ENCODE results near the gene GON7.
A peak's percentile ranks its signal among the peaks of the same experiment; 100 is the strongest.
"Not testable (repeated sequence)": the region's sequence is repeated elsewhere in the genome, so short reads cannot be mapped to it uniquely, and the experiment has no call there.

The GON7 gene, protein sequence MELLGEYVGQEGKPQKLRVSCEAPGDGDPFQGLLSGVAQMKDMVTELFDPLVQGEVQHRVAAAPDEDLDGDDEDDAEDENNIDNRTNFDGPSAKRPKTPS

DNA sequence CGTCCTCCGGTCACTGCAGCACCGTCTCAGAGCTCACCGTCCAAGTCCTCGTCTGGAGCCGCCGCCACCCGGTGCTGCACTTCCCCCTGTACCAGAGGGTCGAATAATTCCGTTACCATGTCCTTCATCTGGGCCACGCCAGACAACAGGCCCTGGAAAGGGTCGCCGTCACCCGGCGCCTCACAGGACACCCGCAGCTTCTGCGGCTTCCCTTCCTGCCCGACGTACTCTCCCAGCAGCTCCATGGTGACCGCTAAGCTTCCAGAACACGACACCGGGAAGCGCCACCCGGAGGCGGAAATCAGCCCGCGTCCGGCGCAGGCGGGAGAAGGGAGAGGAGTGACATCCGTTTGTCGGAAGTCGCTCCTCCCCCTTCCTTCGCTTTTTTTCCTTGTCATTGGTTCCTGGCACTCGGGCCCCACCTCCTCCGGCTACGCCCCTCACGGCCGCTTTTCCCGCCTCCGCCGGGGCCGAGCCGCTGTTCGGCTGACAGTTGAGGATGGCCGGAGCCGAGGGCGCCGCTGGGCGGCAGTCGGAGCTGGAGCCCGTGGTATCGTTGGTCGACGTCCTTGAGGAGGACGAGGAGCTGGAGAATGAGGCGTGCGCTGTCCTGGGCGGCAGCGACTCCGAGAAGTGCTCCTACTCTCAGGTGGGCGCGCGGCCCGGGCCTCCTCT, at the start of gene GON7, which contains the start of gene UBR7:
TSS of gene GON7 (minus strand) at position 273 of the 675 bp plus-strand sequence. CDS start at position 245, 28 bp downstream.
TSS of gene UBR7 (plus strand) at position 464 of the 675 bp plus-strand sequence. CDS start at position 500, 36 bp downstream.
- Histone ChIP-seq H3K4me1 (ENCODE audit: control insufficient read depth, insufficient read depth, low read length) (peaks cover 4% of the 10 kb centered on the region), H3K9me3 (ENCODE audit: control insufficient read depth, insufficient read depth, low read length) (no peaks in the 10 kb centered on the region), H3K36me3 (ENCODE audit: control insufficient read depth, insufficient read depth, low read length) (no peaks in the 10 kb centered on the region), H3K27me3 (ENCODE audit: control insufficient read depth, insufficient read depth, low read length) (no peaks in the 10 kb centered on the region), H3K4me3 (ENCODE audit: low read depth, low read length) (peak within 1 kb of the TSS; percentile 93), H3K9ac (ENCODE audit: low read depth, low read length) (peak within 1 kb of the TSS; percentile 85)

DNA sequence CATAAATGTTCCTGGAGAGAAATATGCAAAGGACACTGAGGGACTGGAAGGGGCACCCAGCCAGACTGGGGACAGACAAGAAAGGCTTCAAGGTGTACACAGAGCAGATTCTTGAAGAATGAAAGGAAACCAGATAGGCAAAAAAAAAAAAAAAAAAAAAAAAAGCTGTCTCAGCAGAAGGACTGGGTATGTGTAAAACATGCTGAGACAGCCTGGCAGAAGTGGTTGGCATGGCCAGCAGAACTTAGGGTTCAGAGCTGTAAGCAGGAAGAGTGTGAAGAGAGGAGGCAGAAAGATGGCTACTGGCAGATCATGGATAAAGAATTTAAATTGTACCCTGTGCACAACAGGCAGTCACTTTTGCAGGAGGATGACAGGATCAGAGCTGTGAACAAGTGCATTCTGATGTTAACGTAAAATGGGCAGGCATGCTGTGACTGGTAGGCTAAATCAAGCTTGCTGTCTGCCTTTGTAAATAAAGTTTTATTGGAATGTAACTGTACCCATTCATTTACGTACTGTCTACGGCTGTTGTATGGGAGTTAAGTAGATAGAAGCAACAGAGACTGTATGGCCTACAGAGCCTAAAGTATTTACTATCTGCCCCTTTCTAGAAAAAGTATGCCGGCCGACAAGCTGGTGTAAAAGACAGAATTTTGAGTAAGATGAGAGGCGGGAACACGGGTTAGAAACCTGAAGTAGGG, 42.4 kb upstream of the GON7 start:
- no peaks in the 10 kb centered on the region for H3K9me3 ChIP-seq (ENCODE audit: control insufficient read depth, insufficient read depth, low read length)
- no peaks in the 10 kb centered on the region for H3K27me3 ChIP-seq (ENCODE audit: control insufficient read depth, insufficient read depth, low read length)
- H3K4me1 ChIP-seq (ENCODE audit: control insufficient read depth, insufficient read depth, low read length) = no peaks in the 10 kb centered on the region
- no peak overlapping the region for H3K9ac ChIP-seq (ENCODE audit: low read depth, low read length)
- H3K4me3 ChIP-seq (ENCODE audit: low read depth, low read length) = no peak overlapping the region
- peaks cover 6% of the 10 kb centered on the region for H3K36me3 ChIP-seq (ENCODE audit: control insufficient read depth, insufficient read depth, low read length)

DNA sequence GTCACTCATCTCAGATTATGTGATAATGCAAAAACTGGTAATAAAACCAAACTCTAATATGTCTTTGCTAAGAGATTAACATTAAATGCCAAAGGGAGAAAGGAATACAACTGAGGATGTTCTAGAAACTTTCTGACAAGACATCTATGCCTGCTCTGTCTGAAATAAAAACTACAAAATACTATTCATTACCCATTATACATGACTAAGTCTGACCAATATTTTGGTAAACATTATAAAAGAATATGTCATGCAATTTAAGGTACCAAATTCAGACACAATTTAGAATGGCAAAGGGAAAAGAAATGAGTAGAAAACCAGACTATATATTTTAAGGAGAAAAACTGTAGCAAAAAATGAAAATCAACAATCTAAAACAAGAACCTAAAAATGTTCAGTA, 39.7 kb upstream of the GON7 start:
- Histone ChIP-seq H3K36me3 (ENCODE audit: control insufficient read depth, insufficient read depth, low read length) (peaks cover 10% of the 10 kb centered on the region), H3K4me3 (ENCODE audit: low read depth, low read length) (no peak overlapping the region), H3K9me3 (ENCODE audit: control insufficient read depth, insufficient read depth, low read length) (no peaks in the 10 kb centered on the region), H3K27me3 (ENCODE audit: control insufficient read depth, insufficient read depth, low read length) (no peaks in the 10 kb centered on the region), H3K4me1 (ENCODE audit: control insufficient read depth, insufficient read depth, low read length) (no peaks in the 10 kb centered on the region), H3K9ac (ENCODE audit: low read depth, low read length) (no peak overlapping the region)

DNA sequence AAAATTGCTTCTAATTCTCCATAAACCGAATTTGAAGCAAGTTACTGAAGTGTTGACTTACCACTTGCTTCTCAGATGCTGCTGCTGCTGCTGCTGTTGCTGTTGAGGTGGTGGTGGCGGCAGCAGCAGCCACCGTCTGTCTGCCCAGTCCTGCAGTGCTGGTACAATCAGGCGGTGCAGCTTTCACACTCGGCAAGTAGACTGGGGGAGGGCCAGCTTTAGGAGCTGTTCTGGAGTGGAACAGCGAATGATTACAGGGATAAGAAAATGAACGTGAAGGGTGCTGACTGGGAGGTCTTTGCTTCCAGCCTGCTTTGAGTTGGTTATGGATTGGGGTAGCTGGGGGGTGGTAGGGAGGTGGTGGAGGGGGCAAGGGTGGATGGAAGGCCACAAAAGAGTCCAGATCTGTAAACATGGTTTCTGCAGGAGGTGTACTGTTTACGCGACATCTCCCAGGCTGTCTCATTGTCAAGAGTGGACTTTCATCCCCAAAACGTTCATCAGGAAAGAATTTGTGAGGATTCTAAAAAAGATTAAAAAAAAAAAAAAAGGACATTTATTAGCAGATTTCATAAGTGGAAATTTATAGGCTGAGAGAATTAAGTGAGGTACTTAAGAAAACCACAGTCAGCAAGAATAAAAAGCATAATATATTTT, 39.0 kb upstream of the GON7 start:
- Histone ChIP-seq H3K27me3 (ENCODE audit: control insufficient read depth, insufficient read depth, low read length) (no peaks in the 10 kb centered on the region), H3K36me3 (ENCODE audit: control insufficient read depth, insufficient read depth, low read length) (peaks cover 15% of the 10 kb centered on the region), H3K4me1 (ENCODE audit: control insufficient read depth, insufficient read depth, low read length) (no peaks in the 10 kb centered on the region), H3K4me3 (ENCODE audit: low read depth, low read length) (no peak overlapping the region), H3K9me3 (ENCODE audit: control insufficient read depth, insufficient read depth, low read length) (no peaks in the 10 kb centered on the region), H3K9ac (ENCODE audit: low read depth, low read length) (no peak overlapping the region)

DNA sequence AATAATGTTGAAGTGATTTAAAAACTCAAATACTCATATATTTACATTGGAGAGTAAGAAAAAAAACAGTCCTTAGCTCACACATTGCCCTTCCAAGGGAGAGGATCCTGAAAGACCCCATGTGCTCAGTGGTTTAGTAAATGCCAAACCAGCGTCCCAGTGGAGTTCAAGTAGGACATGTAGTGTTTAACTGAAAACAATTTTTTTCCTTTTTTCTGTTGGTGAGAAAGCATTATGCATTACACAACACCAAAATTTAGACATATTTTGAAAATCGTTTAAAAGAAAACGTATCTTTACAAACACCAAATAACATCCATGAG, 33.8 kb upstream of the GON7 start:
- Histone ChIP-seq H3K9me3 (ENCODE audit: control insufficient read depth, insufficient read depth, low read length) (no peaks in the 10 kb centered on the region), H3K36me3 (ENCODE audit: control insufficient read depth, insufficient read depth, low read length) (peaks cover 15% of the 10 kb centered on the region), H3K4me3 (ENCODE audit: low read depth, low read length) (no peak overlapping the region), H3K27me3 (ENCODE audit: control insufficient read depth, insufficient read depth, low read length) (no peaks in the 10 kb centered on the region), H3K4me1 (ENCODE audit: control insufficient read depth, insufficient read depth, low read length) (no peaks in the 10 kb centered on the region), H3K9ac (ENCODE audit: low read depth, low read length) (no peak overlapping the region)

DNA sequence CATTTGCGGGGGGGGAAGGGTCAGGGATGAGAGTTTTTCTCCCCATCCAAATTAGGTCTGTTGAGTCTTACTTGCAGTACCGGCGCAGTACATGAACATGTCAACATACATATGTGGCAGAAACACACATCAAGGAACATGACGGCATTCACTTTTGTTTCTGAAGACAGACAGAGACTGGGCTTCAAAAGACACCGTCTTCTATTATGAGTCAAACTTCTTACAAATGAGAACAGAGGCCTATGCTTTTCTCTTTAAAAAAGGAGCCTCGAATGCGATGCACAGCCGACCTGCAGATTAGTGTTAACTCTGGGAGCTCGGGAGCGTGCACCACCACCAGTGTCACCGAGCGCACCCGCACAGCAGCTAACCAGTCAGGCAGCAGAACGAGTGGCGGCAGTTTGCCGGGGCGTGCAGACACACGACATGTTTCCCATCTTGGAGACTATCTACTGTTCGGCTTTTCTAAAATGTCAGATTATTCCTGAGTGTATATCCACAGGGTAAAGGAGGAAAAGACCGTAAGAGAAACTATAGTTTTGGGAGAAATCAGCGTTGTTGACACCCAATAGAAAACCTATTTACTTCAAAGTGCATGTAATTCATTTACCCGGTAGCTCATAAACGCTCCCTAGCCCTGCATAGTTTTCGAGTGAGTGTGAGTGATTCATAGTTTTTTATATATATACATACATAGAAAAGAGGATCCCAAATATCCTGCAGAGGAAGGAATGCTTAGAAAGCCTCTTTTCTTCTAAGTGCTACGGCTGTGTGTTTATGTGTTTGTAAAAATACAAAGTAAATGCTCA, 33.2 kb upstream of the GON7 start:
- Histone ChIP-seq H3K4me3 (ENCODE audit: low read depth, low read length) (no peak overlapping the region), H3K4me1 (ENCODE audit: control insufficient read depth, insufficient read depth, low read length) (no peaks in the 10 kb centered on the region), H3K9ac (ENCODE audit: low read depth, low read length) (no peak overlapping the region), H3K27me3 (ENCODE audit: control insufficient read depth, insufficient read depth, low read length) (no peaks in the 10 kb centered on the region), H3K9me3 (ENCODE audit: control insufficient read depth, insufficient read depth, low read length) (no peaks in the 10 kb centered on the region), H3K36me3 (ENCODE audit: control insufficient read depth, insufficient read depth, low read length) (peaks cover 11% of the 10 kb centered on the region)

DNA sequence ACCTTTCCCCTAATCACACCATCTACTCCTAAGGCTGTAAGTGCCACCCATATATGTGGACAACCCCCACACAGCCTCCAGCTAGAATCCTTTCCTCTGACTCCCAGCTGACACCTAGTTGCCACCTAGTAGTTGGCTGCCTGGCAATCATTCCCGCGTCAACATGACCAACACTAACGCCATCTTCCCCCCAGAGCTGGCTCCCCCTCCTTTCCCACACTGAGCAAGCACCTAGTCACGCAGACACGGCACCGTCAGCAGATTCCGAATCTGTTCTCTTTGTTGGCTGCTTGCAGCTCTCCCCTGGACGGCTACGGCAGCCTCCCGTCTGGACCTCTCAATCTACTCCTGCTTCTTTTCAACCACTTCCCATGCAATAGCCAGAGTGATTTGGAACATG, 27.9 kb upstream of the GON7 start:
- no peaks in the 10 kb centered on the region for H3K27me3 ChIP-seq (ENCODE audit: control insufficient read depth, insufficient read depth, low read length)
- H3K9me3 ChIP-seq (ENCODE audit: control insufficient read depth, insufficient read depth, low read length) = no peaks in the 10 kb centered on the region
- no peak overlapping the region for H3K9ac ChIP-seq (ENCODE audit: low read depth, low read length)
- H3K4me1 ChIP-seq (ENCODE audit: control insufficient read depth, insufficient read depth, low read length) = no peaks in the 10 kb centered on the region
- no peak overlapping the region for H3K4me3 ChIP-seq (ENCODE audit: low read depth, low read length)
- H3K36me3 ChIP-seq (ENCODE audit: control insufficient read depth, insufficient read depth, low read length) = no peaks in the 10 kb centered on the region

DNA sequence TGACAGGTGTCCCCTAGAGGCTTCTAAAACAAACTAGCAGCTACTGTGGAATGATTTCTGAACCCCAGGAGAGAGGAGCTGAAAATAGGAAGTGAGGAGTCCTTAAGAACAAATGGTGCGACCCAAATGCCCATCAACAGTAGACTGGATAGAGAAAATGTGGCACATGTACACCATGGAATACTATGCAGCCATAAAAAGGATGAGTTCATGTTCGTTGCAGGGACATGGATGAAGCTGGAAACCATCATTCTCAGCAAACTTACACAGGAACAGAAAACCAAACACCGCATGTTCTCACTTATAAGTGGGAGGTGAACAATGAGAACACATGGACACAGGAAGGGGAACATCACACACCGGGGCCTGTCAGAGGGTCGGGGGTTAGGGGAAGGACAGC, 26.2 kb upstream of the GON7 start:
- not testable (repeated sequence) for H3K36me3 ChIP-seq (ENCODE audit: control insufficient read depth, insufficient read depth, low read length); H3K9me3 ChIP-seq (ENCODE audit: control insufficient read depth, insufficient read depth, low read length); H3K4me3 ChIP-seq (ENCODE audit: low read depth, low read length); H3K9ac ChIP-seq (ENCODE audit: low read depth, low read length); H3K27me3 ChIP-seq (ENCODE audit: control insufficient read depth, insufficient read depth, low read length); H3K4me1 ChIP-seq (ENCODE audit: control insufficient read depth, insufficient read depth, low read length)

DNA sequence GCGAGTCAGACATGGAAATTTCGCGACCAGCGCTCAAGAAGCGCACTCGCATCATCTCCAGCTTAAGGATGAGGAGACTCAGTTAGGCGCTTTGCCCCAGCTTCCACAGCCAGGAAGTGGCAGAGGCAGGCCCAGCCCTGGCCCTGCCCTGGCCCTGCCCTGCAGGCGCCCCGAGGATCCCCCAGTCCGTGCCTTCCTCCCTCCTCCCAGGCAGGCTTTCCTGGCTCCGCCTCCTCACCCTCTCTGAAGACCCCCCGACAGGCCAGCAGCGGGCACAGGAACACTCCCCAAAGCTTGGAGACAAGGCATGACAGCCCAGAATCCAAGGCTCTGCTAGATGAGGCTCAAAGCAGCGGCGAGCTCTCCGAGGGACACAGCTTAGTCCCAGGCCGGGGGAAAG, 25.3 kb upstream of the GON7 start:
- H3K9ac ChIP-seq (ENCODE audit: low read depth, low read length) = no peak overlapping the region
- no peaks in the 10 kb centered on the region for H3K27me3 ChIP-seq (ENCODE audit: control insufficient read depth, insufficient read depth, low read length)
- H3K9me3 ChIP-seq (ENCODE audit: control insufficient read depth, insufficient read depth, low read length) = no peaks in the 10 kb centered on the region
- no peak overlapping the region for H3K4me3 ChIP-seq (ENCODE audit: low read depth, low read length)
- H3K4me1 ChIP-seq (ENCODE audit: control insufficient read depth, insufficient read depth, low read length) = no peaks in the 10 kb centered on the region
- H3K36me3 ChIP-seq (ENCODE audit: control insufficient read depth, insufficient read depth, low read length) = no peaks in the 10 kb centered on the region

DNA sequence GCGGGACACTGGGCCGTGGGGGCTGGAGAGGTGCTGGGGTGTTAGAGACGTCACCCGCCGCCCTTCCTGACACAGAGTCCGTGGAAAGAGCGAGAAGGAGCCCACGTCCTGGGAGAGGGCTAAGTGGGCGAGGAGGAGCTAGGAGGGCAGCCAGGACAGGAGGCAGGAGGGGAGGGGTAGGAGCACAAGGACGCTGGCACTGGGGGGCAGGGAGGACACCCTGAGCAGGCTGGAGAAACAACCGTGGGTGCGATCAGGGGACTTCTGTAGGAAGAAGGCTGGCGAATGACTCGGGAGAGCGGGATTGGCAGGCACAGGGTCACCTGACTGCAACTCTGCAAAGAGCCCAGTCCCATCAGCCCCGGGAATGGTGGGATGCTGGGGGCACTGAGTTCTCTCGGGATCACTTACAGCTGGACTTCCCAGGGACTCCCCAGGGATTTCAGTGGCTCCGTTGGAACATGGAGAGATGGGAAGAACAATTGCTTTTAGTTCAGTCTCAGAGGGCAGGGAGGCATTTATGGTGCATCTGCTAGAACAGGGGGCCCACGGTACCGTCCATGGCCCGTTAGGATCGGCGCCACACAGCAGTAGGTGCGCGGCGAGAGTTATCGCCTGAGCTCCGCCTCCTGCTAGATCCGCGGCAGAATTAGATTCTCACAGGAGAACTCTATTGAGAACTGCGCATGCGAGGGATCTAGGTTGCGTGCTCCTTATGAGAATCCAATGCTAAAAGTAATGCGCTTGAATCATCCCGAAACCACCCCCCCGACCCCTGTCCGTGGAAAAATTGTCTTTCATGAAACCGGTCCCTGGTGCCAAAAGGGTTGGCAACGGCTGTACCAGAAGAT, 24.5 kb upstream of the GON7 start:
- Histone ChIP-seq H3K9ac (ENCODE audit: low read depth, low read length) (no peak overlapping the region), H3K4me3 (ENCODE audit: low read depth, low read length) (no peak overlapping the region), H3K36me3 (ENCODE audit: control insufficient read depth, insufficient read depth, low read length) (no peaks in the 10 kb centered on the region), H3K4me1 (ENCODE audit: control insufficient read depth, insufficient read depth, low read length) (no peaks in the 10 kb centered on the region), H3K9me3 (ENCODE audit: control insufficient read depth, insufficient read depth, low read length) (no peaks in the 10 kb centered on the region), H3K27me3 (ENCODE audit: control insufficient read depth, insufficient read depth, low read length) (no peaks in the 10 kb centered on the region)

DNA sequence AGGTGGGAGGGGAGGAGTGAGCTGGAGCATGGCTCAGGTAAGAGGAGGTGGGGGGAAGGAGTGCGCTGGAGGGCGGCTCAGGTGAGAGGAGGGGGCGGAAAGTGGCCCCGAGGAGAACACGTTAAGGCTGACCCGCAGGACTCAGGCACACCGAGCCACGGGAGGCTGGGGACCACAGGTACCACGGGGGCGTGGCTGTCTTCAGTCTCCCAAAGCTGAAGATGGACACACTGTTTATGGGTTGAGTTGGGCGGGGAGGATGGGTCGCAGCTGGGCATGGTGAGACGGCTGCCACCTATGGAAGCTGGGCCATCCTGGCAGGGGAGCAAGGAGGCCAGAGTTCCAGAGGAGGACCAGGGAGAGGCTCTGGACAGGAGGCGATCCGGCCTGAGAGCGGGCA, 23.7 kb upstream of the GON7 start:
- no peak overlapping the region for H3K9ac ChIP-seq (ENCODE audit: low read depth, low read length)
- H3K27me3 ChIP-seq (ENCODE audit: control insufficient read depth, insufficient read depth, low read length) = no peaks in the 10 kb centered on the region
- H3K4me1 ChIP-seq (ENCODE audit: control insufficient read depth, insufficient read depth, low read length) = no peaks in the 10 kb centered on the region
- no peak overlapping the region for H3K4me3 ChIP-seq (ENCODE audit: low read depth, low read length)
- no peaks in the 10 kb centered on the region for H3K9me3 ChIP-seq (ENCODE audit: control insufficient read depth, insufficient read depth, low read length)
- H3K36me3 ChIP-seq (ENCODE audit: control insufficient read depth, insufficient read depth, low read length) = no peaks in the 10 kb centered on the region

Data from iPS-15b (cell line).